Amygdala (tissue), 56 donors: ENCODE results near the gene LIX1L.

Source experiments
- DNase-seq, 56 donors: peaks; one replicate each; lab custom pipeline; 2025; lab: John Stamatoyannopoulos, UW

LIX1L gene

DNA sequence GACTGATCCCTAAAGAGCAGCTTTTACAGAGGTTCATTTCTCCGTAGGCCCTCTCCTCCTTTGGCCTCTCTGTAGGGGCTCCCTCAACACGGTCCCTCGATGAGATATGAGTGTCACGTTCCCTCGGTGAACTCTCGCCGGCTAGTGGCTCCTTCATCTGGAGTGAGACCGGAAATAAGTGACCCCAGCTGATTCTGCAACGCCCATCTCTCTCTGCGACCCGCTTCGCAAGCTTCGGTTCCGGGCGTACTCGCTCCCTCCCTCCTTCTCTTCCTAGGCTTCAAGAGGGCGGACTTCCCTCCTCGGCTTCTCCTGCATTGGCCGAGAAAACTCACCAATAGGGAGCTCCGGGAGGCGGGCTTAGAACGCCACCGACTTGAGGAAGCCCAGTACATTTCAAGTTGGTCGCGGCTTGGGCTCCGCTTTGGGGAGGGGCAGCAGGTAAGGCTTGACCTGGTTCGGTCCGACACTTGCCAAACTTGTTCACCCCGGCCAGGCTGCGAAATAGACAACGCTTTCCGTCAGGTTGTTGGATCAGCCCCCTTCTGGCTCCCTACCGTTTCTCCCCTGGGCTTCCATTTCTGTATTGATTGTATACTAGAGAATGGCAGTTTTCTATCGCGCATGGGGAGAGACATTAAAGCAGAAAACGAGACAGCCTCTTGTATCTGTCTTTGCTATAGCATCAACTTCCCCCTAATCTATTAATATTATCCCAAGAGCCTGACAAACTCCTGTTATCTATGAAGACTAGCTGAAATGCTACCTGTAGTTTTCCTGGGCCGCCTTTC lies 6.7 kb upstream of the LIX1L start, which contains the start of the genes ANKRD34A and POLR3GL:
ANKRD34A (minus strand) TSS at position 248 of the 791 bp plus-strand sequence. CDS start 2,816 bp downstream, outside the sequence.
POLR3GL (plus strand) TSS at position 363 of the 791 bp plus-strand sequence. CDS start 10,176 bp downstream, outside the sequence.
- DNase-seq, result peak in 55 of 56 donors; percentile 53 to 97 (median 92)

DNA sequence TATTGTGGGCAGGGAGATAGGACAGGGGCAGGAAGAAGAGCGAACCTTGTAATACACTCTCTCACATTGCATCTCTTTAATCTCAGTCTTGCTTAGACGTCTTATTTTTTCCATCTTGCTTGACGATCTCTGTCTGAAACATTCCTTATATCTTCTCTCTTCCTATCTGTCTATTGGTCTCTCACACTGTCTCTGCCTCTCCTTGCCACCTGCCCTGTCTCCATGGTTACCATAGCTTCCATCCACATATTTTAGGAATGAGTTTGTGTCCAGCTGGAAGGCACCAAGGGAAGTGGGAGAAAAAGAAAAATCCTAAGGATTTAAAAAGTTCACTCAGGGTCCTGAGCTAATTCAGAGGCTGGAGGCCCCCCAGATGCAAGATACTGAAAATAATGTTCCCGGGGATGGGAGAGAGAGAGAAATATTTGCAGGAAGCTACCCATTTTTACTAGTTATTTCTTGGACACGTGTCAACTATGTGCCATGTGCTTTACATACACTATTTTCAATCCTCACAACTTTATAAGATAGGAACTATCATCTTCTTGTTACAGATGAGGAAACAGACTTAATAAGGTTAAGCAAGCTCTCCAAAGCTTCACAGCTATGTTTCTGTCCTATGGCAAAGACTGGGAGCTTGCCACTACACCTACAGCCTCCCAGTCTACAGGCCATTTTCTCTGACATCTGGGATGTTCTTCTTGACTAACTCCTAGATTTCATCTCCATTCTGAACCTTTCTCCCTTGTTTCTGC lies 5.6 kb upstream of the LIX1L start:
- DNase-seq, result peak in 1 of 56 donors; percentile 7

DNA sequence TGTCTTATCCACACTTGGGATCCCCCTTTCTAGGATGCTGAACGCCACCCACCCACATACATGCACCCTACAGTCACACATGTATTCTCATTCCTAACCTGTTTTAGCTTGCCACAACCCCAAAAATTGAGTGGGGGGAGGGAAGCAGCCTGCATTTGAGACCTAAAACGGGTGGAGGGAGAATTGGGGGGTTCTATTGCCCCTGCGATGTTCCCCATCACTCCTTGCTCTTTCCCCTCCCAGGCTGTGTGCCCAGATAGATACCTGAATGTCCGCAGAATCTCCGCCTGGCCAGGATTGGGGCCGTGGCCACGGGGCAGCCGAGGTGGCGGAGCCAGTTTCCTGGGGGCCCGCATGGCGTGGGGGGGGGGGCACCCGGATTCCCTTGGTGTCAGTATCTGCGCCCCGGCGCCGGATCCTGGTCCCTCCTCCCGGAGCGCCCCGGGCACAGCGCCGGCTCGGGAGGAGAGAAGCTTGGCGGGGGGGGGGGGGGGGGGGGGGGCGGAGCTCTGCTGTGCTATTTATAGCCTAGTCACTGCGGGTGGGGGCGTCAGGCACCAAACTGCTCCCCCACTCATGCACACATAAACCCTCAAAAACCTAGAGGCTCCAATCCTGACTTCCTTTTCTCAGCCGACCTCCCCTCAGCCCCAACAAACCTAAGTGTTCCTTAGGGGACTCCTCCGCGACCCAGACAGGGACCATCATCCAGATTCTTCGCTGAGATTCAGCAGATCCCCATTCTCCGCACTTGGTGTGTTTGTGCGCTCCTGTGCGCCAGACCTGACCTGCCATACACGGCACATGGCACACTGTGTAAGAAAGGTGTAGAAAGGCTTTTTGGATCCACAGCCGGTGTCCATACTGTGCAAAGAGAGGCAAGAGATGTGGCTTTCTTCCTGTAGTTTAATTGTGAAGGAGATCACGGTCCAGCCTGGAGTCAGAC lies 4.6 kb upstream of the LIX1L start:
- DNase-seq, result peak in 55 of 56 donors; percentile 12 to 86 (median 63)

DNA sequence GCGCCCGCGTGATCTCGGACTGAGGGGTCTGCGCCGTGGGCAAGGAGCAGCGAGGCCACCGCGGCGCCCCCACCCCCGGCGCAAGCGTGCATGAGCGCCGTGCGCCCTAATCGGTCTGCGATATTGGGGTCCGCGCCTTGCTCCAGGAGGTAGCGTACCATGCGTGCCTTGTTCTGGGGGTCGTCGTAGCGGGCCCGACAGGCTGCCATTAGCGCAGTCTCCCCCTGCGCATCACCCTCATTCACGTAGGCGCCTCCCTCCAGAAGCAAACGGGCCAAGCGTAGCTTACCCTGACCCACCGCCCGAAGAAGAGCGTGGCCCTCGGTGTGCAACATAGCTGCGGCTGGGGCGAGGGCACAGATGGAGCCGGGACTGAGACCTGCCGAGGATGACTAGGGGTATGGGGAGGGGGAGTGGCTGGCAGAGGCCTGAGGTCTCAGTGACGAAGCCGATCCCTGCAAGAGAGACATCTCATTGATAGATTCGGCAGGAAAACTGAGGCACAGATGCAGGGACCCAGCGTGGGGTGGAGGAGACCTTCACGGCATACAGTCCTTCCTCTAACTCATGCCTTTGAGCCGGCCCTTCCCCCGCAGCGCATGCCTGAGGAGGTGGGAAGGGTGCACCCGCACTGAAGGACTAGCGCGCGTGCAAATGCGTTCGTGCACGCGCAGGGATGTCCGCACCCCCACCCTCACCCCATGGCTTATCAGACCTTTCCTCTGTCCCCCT lies 3.8 kb upstream of the LIX1L start:
- peak in 47 of 56 donors; percentile 10 to 71 (median 41) for DNase-seq

DNA sequence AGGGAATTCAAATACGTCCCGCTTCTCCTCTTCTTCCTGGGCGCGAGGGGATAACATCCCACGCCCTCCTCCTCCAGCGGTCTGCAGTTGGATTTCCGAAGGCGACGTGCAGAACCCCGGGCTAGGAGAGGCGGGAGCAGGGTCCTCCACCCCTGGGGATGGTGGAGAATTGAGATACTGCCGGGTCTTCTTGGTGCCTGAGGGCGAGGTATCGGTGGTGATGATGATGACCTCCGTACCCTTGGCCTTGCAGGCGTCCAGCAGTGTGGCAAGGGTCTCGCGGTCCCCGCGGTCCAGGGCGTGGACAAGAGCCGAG lies 3.2 kb upstream of the LIX1L start:
- DNase-seq, result peak in 1 of 56 donors; percentile 19

DNA sequence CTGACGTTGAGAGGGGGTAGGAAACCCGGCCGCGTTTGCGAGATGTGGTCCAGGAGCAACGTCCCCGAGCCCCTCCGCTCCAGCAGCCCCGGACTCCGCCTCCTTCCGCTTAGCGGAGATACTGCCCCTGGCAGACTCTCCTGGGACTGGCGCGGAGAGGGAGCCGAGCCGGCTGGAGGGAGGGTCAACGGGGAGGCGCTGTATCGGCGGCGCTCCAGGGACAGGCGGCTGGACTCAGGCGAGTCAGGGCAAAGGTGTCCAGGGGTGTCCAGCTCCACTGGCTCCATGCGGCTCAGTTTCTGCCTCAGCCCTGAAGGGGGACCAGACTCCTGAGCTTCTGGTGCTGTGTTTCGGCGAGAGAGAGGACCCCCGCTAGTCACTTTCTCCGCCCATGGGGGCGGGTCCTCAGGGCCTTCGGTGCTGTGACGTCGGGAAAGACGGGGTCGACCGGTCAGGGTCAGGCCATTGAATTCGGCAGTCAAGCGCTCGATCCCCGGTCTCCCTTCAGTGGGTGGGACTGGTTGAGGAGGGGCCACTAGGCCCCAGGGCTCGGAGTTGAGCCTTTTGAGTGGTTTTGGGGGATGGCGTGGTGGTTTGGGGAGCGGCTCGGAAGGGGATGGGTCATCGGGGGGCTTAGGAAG lies 2.8 kb upstream of the LIX1L start:
- DNase-seq, result peak in 50 of 56 donors; percentile 9 to 86 (median 66)

DNA sequence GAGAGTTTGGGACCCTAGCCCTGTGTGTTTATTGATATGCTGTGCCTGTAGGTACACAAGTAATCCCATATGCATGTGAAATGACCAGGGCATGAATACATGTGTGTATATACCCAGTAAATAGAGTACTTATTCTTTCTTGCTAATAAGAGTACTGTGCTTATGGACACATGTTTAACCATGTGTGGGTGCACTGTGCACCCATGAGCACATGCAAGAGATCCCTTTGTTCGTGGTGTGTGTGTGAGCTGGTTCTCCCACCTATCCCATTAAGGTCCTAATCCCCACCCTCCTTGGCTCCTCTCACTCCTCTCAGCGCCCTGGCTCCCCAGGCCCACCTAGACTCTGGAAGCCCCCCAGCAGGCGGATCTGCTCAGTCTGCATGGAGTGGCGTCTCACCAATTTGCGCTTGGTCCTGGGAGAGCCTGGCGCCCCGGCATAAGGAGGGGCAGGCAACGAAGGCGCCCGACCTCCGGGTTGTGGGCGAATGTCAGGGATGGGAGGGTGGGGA lies 2.2 kb upstream of the LIX1L start:
- peak in 1 of 56 donors; percentile 59 for DNase-seq

DNA sequence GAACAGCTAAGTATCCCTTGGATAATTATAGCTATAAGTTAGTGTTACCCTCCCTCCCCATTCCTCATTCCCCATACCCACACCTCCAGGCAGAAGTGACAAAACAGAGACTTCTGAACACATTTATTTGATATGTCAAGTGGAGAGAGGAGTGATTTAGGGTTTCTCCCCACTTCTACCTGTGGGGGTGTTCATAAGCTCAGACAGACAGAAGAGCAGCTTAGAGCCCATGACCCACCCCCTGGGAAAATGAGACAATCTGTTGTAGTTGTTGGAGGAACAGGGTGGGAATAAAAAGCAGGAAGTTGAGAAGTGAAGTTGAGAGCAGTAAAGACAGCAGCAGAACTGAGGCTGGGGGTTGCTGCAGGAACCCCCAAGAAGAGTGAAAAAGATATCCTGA lies 1.5 kb upstream of the LIX1L start:
- DNase-seq, result no peak

DNA sequence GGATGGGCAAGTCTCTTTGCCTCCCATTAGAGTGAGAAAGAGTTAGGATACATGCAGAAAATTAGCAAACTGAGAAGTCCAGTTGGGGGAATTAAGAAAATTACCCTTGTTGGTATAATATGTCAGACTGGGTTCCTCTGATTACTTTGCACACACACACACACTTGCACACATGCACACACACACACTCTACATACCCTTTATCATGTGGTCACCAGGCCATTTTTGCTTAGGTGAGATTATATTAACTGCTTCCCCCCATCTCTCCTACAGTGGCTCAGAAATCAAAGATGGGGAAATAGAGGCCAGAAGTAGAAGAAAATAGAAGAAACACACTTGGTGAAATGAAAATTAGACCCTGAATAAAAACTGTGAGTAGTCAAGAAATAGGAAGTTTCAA lies 917 bp upstream of the LIX1L start:
- no peak for DNase-seq

DNA sequence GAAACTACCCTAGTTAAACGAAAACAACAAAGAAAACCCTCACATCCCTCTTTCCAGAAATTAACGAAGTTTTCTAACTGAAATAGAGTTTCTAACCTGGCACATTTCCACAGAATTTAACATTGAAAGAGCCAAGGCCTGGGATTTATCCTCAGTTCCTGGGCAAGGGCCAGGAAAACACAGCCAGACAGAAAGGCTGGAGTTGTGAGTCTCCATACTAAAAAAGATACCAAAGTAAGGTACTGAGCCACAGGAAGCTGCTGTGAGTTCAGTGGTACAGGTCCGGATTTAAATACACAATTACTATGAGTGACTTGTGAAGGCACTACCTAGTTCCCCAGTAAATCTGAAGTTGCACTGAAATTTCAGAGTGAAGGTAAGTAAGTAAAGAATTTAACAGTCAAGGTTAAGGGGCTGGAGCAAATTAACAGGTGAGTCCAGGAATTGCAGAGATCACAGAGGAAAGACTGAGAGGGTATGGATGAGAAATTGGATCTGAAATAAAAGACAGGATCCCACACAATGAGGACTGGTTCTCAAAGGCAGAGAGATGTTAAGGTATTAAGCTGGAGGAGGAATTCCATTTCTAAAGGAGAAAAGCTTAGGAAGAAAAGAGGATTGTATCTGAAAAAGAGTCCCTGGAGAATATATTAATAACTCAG lies 905 bp downstream of the LIX1L start:
- DNase-seq, result peak in 10 of 56 donors; percentile 1 to 23 (median 14)

DNA sequence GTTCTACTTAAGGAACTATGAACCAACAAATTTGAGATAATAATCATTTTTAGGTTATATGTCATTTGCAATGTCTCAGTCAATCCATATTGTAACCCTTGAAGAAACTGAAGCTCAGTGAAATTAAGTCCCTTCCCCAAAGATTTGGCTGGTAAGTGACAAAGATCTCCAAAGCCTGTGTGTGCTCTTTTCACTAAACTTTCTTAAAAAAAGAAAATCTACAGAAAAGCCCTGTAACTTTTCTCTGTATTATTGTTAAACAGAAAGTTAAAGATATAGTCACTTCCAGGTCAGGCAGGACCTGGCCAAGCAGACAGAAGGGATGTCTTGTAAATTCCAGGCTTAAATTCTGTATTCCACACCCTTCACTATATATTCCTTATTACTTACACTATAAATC lies 1.5 kb downstream of the LIX1L start:
- DNase-seq, result no peak

DNA sequence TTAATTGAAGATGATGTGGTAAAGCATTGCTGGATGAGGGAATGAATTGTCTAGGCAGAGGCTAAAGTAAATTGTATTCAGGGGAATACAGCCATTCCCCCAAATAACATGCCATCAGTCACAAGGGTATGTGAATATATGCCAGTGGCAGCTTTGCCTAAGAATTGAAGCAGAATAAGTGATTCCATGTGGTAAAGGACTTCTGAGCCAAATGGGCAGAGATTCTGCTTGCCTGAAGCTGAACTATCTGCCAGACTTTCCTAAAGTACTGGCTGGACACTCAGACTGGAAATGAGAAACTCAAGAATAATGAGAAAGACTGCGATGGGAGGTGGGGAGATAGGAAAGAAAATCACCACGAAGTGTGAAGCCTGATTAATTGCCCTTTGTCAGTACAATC lies 2.4 kb downstream of the LIX1L start:
- peak in 3 of 56 donors; percentile 1 to 19 (median 5) for DNase-seq

DNA sequence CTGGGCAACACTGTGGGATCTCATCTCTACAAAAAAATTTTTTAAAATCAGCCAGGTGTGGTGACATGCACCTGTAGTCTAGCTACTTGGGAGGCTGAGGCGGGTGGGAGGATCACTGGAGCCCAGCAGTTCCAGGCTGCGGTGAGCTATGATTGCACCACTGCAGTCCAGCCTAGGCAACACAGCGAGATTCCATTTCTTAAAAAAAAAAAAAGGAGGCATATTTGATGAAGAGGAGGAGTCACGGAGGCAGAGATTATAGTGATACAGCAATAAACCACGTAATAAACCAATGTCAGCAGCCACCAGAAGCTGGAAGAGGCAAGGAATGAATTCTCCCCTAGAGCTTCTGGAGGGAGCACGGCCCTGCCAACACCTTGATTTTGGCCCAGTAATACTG lies 4.0 kb downstream of the LIX1L start:
- DNase-seq, result no peak

DNA sequence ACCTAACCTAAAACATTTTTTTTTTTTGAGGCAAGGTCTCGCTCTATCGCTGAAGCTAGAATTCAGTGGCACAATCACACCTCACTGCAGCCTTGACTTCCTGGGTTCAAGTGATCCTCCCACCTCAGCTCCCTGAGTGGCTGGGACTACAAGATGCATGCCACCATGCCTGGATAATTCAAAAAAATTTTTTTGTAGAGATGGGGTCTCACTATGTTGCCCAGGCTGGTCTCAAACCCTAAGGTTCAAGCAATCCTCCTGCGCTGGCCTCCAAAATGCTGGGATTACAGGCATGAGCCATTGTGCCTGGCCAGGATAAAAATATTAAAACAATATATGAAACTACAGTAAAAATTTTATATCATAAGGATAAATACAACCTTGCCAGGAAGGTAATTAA lies 4.9 kb downstream of the LIX1L start:
- DNase-seq, result no peak

DNA sequence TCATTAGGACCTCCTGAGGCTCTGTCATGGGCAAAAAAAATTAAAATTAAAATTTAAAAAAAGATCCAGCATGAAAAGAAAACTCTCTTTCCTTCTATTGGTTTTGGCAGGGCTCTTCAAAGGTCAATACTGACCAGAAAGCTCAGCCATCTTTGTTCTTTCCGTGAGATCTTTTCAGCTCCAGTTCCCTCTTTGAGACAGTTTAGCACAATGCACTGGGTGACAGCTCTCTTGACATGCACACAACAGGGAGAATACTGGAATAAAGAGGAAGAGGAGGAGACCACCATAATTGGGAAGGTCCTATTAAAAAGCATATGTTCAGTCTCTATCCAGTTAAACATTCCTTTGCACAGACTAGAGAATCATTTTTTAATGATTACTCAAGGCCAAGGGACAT lies 6.3 kb downstream of the LIX1L start:
- no peak for DNase-seq

DNA sequence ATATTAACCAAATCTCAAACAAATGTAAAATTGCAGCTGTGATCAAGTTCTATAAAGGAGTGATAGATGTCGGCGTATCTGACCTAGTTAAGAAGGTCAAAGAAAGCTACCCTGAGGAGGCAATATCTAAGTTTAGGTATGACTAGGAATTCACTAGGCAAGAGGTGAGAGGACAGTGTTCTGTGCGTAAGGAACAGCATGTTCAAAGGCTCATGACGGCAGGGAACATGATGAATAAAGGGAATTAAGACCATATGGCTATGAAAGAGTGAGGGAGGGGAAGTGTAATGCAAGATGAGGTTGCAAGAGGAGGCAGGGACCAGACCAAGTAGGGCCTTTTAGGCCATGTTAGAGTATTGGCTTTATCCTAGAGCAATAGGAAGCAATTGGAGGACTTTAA lies 8.6 kb downstream of the LIX1L start:
- DNase-seq, result no peak

DNA sequence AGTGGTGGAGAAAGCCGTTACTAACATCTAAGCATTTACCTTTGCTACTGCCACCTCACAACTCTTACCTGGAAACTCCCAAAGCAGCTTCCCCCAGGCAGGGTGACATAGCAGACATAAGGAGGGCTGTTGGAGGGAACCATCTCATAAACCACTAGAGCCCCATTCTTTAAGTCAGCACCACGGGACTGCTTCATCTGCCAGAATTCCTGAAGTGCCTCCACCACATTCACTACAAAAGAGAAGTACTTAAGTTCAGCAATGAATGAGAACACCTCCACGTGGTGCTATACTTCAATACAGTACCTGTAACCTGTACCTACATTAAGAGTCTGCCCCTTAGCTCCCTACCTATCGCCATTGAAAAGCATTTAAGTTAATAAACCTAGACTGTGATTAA lies 10.3 kb downstream of the LIX1L start:
- DNase-seq, result no peak

DNA sequence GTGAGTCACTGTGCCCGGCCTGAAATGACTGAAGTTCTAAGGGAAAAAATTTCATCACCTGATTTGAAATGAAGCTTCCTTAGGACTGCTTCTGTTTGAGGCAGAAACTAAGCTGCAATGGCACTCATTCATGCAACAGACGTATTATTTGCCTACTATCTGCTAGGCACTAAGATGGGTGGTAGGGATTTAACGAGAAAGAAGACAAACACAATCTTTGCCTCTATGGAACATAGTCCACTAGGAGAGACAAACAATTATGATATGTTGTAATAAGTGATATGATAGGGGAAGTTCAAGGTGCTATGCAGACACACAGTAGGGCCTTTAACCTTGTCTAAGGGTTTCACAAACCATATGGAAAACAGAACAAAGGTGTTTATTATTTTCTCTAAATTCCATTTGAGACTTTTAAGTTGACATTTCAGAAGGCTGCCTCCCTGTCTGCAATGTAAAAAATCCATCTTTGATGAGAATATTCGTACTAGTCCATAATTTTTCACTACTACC lies 11.3 kb downstream of the LIX1L start:
- DNase-seq, result no peak
